GM23338 (cell line): ENCODE data around the gene CELF2.

ENCODE experiments used
- CREB1 ChIP-seq: fragments of 250-450 bp; sonication (Bioruptor Pico); IDR thresholded peaks from 2 replicates; pipeline ENCODE4 v1.5.0; 2020; ENCODE audit warnings: low read depth, mild to moderate bottlenecking, moderate library complexity
- EZH2phosphoT487 ChIP-seq: fragments of 200-600 bp; sonication (generic); IDR thresholded peaks from one replicate; pipeline ENCODE4 v1.8.1; 2018; ENCODE audit warnings: antibody characterized with exemption; ENCODE audit not compliant: unreplicated experiment
- POLR2AphosphoS5 ChIP-seq: IDR thresholded peaks from 2 replicates; pipeline ENCODE4 v1.6.1; 2016; ENCODE audit warnings: antibody characterized with exemption, low read depth
- TF ChIP-seq, protein P1 (sequence below), 2 experiments: fragments of 200-600 bp in 1 of 2; sonication (generic) in 1 of 2; conservative IDR thresholded peaks; 2 replicates each; pipeline versions ENCODE4 v1.5.1 to v1.6.1; 2016 to 2017; ENCODE audit warnings: antibody characterized with exemption in 2 of 2, low read depth in 2 of 2, mild to moderate bottlenecking in 2 of 2, moderate library complexity in 1 of 2
- TF ChIP-seq, protein P2 (sequence below): IDR thresholded peaks from one replicate; pipeline ENCODE4 v1.6.1; 2018; ENCODE audit warnings: antibody characterized with exemption; ENCODE audit not compliant: unreplicated experiment

DNA sequence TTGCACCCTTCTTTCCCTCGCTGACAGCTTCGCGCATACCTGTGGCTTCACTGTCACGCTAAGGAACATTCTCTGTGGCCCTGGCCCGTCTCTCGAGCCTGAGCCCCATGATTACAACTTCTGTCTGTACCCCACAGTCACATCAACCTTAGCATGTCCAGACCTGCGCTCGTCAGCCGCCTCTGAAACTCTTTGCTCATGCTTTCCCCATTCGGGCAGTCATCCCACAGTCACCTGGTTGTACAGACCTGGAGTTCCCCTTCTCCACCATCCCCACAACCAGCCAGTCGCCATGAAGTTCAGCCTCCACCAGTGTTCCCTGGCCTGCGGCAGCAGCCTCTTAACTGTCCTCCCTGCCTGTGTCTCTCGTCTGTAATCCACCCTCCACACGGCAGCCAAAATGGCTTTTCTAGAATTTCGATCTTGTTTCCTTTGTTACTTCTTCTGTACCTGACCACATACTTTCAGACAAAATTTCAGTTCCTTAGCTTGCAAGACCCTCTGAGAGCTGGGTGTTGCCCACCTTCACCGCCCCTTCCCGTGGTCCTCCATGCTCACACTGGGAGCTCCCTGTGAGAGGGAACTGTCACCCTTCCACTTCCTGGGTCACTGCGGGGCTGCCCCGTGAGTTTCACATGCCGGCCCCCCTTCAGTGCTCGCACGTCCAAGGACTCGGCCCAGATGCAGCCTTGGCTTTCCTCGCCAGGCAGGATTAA lies 229.2 kb downstream of the CELF2 start:
- TF ChIP-seq, protein P1, sequence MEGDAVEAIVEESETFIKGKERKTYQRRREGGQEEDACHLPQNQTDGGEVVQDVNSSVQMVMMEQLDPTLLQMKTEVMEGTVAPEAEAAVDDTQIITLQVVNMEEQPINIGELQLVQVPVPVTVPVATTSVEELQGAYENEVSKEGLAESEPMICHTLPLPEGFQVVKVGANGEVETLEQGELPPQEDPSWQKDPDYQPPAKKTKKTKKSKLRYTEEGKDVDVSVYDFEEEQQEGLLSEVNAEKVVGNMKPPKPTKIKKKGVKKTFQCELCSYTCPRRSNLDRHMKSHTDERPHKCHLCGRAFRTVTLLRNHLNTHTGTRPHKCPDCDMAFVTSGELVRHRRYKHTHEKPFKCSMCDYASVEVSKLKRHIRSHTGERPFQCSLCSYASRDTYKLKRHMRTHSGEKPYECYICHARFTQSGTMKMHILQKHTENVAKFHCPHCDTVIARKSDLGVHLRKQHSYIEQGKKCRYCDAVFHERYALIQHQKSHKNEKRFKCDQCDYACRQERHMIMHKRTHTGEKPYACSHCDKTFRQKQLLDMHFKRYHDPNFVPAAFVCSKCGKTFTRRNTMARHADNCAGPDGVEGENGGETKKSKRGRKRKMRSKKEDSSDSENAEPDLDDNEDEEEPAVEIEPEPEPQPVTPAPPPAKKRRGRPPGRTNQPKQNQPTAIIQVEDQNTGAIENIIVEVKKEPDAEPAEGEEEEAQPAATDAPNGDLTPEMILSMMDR (conservative IDR thresholded peaks at IDR 0.05; ENCODE audit: low read depth in 2 of 2): no peak
- TF ChIP-seq, protein P2, sequence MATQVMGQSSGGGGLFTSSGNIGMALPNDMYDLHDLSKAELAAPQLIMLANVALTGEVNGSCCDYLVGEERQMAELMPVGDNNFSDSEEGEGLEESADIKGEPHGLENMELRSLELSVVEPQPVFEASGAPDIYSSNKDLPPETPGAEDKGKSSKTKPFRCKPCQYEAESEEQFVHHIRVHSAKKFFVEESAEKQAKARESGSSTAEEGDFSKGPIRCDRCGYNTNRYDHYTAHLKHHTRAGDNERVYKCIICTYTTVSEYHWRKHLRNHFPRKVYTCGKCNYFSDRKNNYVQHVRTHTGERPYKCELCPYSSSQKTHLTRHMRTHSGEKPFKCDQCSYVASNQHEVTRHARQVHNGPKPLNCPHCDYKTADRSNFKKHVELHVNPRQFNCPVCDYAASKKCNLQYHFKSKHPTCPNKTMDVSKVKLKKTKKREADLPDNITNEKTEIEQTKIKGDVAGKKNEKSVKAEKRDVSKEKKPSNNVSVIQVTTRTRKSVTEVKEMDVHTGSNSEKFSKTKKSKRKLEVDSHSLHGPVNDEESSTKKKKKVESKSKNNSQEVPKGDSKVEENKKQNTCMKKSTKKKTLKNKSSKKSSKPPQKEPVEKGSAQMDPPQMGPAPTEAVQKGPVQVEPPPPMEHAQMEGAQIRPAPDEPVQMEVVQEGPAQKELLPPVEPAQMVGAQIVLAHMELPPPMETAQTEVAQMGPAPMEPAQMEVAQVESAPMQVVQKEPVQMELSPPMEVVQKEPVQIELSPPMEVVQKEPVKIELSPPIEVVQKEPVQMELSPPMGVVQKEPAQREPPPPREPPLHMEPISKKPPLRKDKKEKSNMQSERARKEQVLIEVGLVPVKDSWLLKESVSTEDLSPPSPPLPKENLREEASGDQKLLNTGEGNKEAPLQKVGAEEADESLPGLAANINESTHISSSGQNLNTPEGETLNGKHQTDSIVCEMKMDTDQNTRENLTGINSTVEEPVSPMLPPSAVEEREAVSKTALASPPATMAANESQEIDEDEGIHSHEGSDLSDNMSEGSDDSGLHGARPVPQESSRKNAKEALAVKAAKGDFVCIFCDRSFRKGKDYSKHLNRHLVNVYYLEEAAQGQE: no peak
- no peak for TF ChIP-seq POLR2AphosphoS5
- no peak for TF ChIP-seq EZH2phosphoT487
- TF ChIP-seq CREB1 (CRISPR knock-in tag): no peak
